ENCODE measurements around the gene CBLC.
"Not testable (repeated sequence)": the region's sequence is repeated elsewhere in the genome, so short reads cannot be mapped to it uniquely, and the experiment has no call there.

The CBLC gene

DNA sequence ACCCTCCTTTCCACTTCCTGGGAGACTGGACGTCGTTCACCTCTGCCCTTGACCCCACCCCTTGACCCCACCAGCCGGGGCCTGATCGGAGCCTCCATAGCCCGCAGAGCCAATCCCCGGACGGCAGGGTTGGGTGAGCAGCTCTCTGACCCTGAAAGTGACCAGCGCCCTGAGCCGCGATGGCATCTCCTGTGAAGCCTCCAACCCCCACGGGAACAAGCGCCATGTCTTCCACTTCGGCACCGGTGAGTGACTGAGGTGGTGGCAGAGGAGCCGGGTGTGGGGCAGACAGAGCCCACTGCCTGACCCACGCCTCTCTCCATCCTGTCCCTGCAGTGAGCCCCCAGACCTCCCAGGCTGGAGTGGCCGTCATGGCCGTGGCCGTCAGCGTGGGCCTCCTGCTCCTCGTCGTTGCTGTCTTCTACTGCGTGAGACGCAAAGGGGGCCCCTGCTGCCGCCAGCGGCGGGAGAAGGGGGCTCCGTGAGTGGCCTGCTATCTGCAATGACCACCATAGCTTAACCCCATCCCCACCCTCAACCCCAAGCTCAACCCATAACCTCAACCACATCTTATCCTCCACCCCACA is 41.6 kb downstream of the CBLC start:
- DNase-seq (ENCODE audit: low read depth in 2 of 2), result no peak

DNA sequence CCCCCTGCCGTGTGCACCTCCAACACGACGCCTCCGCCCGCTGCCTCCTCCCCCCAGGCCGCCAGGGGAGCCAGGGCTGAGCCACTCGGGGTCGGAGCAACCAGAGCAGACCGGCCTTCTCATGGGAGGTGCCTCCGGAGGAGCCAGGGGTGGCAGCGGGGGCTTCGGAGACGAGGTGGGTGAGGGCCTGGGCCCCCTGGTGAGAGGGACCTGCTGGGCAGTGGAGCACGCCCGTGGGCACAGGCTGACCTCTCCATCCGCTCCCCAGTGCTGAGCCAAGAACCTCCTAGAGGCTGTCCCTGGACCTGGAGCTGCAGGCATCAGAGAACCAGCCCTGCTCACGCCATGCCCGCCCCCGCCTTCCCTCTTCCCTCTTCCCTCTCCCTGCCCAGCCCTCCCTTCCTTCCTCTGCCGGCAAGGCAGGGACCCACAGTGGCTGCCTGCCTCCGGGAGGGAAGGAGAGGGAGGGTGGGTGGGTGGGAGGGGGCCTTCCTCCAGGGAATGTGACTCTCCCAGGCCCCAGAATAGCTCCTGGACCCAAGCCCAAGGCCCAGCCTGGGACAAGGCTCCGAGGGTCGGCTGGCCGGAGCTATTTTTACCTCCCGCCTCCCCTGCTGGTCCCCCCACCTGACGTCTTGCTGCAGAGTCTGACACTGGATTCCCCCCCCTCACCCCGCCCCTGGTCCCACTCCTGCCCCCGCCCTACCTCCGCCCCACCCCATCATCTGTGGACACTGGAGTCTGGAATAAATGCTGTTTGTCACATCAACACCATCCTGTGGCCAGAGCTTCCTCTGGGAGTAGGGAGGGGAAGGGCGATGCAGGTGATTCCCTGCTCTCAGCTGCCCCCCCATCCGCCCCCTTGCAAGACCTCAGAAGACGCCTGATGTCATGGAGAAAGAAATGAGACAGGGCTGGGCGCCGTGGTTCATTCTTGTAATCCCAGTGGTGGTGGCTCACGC is 43.2 kb downstream of the CBLC start:
- DNase-seq (ENCODE audit: low read depth in 2 of 2), result no peak

DNA sequence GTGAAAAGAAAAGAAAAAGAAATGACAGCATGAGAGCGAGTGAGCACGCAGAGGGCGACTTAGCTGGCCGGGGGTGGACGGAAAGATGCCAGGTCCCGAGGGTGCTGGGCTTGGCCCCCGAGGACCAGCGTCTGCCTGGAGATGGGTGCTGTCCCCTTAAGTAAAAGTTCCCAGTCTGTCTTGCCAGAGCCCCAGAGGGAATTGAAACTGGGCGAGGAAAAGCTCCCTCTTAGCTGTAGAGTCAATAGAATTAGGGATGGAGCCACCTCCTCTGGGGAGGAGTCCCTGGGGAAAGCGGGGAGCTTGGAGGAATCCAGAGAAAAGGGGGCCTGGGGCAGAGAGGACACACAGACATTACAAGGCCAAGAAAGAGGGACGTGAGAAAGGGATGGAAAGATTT is 44.5 kb downstream of the CBLC start:
- DNase-seq (ENCODE audit: low read depth in 2 of 2), result no peak

DNA sequence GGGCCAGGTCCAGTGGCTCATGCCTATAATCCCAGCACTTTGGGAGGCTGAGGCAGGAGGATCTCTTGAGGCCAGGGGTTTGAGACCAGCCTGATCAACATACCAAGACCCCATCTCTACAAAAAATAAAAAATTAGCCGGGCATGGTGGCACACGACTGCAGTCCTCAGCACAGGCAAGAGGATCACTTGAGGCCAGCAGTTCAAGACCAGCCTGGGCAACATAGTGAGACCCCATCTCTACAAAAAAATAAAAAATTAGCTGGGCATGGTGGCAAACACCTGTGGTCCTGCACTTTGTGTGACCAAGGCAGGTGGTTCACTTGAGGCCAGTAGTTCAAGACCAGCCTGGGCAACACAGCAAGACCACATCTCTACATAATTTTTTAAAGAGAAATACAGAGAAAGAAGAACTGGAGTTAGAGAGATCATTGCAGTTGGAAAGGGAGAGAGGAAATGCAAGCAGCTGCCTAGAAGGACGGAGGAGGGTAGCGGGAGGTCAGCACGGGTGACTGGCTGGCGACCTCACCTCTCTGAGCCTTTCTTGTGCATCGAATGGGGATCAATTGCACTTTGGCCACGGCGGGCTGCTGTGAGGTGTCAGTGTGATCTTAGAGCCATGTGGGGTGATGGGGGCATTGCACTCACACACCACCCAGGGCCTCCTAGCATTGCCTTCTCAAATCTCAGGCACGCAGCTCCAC is 45.1 kb downstream of the CBLC start:
- no peak for DNase-seq (ENCODE audit: low read depth in 2 of 2)

DNA sequence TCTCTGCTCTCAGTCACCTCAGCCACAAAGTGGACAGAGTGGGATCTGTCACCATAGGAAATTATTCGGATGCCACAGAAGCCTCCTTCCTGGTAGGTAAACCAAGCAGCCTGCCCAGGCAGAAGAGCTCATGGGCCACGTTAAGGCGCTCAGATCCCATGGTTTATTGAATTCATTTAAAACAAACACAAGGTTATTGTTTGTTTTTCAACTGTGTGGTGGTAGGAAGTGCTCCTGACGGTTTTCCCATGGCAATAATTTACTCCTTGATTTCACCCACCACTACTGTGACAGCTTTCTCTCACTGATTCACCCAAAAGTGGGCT is 45.6 kb downstream of the CBLC start:
- DNase-seq (ENCODE audit: low read depth in 2 of 2), result no peak

DNA sequence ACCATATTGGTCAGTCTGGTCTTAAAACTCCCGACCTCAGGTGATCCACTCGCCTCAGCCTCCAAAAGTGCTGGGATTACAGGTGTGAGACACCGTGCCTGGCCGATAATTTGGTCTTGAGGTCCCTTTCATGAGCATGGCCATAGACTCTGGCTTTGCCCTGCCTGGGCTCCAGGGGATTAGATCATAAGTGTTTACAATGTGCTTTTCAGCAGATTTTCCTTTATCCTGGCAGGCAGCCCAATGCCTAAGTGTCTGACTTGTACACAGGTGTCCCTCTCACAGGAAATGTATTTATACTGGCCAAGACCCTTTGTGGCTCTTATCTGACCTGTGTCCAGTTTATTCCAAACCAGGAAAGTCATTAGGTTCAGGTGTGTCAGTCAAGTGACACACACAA is 47.1 kb downstream of the CBLC start:
- DNase-seq (ENCODE audit: low read depth in 2 of 2), result no peak

DNA sequence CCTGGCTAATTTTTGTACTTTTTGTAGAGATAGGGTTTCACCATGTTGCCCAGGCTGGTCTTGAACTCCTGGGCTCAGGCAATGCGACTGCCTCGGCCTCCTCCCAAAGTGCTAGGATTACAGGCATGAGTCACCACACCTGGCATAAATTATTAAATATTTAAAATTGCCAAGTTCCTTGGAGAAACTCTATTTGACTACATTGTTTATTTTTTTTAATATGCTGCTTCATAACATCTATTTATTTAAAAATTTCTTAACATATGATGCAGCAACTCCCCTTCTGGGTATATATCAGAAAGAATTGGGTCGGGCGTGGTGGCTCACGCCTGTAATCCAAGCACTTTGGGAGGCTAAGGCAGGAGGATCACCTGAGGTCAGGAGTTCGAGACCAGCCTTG is 55.2 kb downstream of the CBLC start:
- DNase-seq (ENCODE audit: low read depth in 2 of 2), result not testable (repeated sequence)

DNA sequence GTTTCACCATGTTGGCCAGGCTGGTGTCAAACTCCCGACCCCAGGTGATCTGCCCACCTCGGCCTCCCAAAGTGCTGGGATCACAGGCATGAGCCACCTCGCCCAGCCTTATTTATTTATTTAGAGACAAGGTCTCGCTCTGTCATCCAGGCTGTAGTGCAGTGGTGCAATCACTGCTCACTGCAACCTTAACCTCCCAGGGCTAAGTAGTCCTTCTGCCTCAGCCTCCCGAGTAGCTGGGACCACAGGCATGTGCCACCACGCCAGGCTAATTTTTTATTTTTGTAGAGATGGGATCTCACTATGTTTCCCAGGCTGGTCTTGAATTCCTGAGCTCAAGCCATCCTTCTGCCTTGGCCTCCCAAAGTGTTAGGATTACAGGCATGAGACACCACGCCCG is 56.7 kb downstream of the CBLC start:
- DNase-seq (ENCODE audit: low read depth in 2 of 2), result not testable (repeated sequence)

DNA sequence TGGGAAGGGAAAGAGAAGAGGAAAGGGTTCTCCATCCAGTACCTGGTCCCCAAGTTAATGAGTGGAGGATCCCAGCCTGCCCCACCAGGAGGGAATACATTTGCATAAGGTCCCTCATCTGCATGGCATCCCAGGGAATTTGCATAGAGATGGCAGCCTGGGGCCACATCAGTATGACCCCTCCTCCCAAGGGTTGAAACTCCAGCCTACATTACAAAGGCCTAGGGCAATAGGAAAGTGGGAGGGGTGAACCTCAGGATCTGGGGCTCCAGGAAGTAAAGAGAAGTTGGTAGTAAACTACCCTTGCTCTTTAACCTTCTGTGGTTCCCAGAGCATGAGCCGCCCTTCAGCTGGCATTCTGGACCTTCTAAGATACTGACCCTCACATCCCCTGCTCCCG is 61.6 kb downstream of the CBLC start:
- no peak for DNase-seq (ENCODE audit: low read depth in 2 of 2)

DNA sequence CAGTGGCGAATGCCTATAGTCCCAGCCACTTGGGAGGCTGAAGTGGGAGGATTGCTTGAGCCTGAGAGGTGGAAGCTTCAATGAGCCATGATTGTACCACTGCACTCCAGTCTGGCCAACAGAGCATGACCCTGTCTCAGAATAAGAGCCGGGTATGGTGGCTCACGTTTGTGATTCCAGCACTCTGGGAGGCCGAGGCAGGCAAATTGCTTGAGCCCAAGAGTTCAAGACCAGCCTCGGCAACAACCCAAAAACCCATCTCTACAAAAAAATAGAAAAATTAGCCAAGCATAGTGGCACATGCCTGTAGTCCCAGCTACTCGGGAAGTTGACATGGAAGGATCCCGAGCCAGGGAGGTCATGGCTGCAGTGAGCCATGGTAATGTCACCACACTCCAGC is 63.1 kb downstream of the CBLC start:
- no peak for DNase-seq (ENCODE audit: low read depth in 2 of 2)

DNA sequence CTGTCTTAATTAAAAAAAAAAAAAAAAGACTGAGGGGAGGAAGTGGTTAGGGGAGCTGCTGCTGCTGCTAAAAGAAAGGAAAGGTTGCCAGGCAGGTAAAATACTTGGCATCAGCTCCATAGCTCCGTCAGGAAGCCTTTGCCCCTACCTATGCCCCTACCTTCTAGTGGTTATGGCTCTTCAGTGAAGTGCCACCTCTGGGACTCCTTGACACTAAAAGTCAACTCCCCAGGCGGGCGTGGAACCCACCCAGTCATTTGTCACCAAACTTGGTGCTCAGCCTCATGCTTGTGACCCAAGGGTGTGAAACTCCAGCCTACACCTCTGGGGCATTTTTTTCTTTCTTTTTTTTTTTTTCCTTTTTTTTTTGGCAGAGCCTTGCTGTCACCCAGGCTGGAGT is 63.5 kb downstream of the CBLC start:
- DNase-seq (ENCODE audit: low read depth in 2 of 2), result no peak

DNA sequence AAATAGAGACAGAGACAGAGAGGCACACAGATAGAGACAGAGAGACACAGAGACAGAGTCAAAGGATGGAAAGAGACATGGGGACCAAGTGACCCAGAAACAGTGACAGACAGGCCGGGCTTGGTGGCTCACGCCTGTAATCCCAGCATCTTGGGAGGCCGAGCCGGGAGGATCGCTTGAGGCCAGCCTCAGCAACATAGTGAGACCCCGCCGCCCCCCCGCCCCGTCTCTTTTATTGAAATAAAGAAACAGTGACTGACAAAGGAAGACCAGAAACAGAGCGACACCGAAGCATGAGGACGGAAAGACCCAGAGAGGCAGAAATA is 67.6 kb downstream of the CBLC start:
- DNase-seq (ENCODE audit: low read depth in 2 of 2), result no peak

DNA sequence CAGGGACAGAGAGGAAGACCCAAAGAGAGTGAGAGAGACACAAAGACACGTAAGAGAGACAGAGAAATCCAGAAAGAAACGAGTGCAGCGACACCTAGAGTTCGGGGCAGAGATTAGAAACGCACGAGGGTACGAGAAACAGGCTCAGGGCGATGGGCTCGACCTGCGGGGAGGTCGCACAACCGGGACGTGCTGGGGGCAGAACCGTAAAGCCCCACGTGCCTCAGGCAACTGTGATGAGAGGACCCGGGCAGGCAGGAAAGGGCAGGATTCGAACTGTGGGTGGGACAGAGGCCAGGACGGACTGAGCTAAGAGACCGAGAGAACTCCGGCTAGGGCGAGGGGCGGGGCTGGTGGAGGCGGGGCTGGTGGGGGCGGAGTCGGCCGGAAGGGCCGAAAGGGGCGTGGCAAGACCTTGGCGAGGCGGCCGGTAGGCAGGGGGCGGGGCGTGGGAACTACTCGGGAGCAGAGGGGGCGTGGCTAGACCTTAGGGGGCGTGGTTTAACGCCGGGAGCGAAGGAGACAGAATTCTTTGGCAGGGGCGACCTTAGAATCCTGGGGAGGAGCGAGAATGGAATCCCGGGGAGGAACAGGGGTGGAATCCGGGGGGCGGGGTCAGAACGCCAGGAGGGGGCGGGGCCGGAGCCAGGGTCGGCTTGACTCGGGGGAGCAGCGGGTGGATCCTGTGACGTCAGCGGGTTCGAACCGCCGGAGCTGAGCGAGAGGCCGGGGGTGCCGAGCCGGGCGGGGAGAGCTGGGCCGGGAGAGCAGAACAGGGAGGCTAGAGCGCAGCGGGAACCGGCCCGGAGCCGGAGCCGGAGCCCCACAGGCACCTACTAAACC is 68.1 kb downstream of the CBLC start, which contains the start of gene NECTIN2:
NECTIN2 (plus strand) TSS at position 686 of the 843 bp plus-strand sequence. CDS start 229 bp downstream, outside the sequence.
- DNase-seq (ENCODE audit: low read depth in 2 of 2), result peak; percentile 75 to 84

DNA sequence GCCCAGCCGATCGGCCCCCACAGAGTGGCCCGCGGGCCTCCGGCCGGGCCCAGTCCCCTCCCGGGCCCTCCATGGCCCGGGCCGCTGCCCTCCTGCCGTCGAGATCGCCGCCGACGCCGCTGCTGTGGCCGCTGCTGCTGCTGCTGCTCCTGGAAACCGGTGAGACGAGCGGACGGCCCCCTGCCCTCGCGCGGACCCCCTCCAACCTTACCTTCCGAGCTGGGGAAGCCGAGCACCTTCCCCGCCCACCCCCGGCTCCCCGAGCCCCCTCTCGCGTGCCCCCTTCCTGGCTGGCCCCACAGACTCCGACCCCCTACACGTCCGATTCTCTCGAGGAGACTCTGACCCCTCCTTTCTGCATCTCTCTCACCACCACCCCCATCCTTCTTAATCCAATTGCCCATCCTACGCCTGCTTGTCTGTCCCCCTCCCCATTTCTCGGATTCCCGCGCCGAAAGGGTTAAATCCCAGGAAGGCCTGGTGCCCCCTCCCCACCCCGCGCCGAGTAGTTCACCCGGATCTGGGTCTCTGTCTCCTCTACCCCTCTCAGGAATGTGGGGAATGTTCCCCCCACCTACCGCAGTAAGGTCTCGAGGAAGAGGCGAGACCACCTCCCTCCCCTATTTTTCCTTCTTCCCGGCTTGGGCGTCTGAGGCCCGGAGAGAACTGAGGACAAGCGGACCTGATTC is 68.9 kb downstream of the CBLC start:
- no peak for DNase-seq (ENCODE audit: low read depth in 2 of 2)

DNA sequence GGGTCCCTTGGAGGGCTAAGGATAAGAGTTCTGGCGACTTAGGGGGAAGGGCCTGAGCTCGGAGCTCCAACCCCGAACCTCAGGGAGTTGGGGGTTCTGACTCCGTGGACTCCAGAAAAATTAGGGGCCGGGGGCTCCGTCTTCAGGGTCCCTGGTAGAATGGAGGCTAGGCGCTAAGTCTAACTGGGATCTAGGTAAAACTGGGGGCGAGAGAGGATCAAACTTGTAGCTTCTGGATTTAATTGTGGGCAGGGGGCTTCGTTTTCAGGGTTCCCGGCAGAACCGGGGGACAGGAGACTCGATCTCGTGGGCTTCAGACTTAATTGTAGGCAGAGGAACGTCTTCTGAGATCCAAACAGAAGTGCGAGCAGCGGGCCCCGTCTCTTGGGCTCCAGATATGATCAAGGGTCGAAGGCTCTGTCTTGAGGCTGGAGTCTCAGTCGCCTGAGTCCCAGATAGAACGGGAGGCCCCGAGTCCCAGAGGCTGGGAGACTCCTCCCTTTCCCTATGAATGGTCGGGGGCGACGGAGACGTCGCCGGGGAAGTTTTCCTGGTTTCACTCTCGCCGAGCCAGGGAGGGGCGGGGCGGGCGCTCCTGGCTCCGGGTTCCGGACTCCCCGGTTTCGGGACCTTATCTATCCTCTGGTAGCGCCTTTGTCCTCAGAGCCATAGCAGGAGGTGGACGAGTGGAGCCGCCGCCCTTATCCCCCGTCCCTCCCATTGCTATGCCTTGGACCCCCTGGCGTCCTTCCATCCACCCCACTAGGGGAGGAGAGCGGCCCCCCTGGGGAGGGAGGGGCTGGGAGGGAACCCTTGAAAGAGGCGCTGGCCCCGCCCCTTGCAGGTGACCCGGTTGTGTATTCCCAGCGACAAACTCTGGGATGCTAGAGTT is 69.7 kb downstream of the CBLC start:
- DNase-seq (ENCODE audit: low read depth in 2 of 2), result no peak

DNA sequence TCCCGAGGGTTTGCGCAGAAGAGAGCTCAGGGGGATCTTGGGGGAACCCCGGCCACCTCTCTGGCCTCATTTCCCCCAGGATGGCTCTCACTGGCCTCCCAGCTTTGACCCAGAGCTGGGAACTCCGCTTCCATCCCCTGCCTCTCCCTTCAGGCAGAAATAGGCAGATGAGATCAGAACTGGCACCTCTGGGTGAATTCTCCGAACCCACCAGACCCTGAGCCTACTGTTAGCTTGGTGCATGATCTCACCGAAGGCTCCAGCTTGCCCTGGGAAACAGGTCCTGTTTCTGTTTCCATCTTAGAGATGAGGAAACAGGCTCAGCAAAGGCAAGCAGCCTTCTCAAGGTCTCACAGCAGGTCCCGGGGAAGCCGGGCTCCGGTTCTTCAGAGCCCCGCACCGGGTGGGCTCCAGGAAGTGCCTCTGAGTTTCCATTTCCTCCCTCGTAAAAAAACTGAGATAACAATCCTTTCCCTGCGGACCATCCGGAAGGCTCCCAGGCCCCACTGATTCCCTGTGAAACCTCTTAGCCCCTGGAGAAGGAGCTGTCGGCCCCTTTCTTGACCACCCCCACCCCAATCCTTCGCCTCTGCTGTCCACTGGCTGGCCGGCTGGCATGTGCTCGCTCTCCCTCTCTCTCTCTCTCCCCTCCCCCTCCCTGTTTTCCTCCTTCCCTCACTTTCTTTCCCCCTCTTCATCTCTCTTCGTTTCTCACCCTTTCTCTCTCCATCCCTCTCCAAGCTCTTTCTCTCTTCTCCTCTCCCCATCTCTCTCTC is 70.5 kb downstream of the CBLC start:
- no peak for DNase-seq (ENCODE audit: low read depth in 2 of 2)

DNA sequence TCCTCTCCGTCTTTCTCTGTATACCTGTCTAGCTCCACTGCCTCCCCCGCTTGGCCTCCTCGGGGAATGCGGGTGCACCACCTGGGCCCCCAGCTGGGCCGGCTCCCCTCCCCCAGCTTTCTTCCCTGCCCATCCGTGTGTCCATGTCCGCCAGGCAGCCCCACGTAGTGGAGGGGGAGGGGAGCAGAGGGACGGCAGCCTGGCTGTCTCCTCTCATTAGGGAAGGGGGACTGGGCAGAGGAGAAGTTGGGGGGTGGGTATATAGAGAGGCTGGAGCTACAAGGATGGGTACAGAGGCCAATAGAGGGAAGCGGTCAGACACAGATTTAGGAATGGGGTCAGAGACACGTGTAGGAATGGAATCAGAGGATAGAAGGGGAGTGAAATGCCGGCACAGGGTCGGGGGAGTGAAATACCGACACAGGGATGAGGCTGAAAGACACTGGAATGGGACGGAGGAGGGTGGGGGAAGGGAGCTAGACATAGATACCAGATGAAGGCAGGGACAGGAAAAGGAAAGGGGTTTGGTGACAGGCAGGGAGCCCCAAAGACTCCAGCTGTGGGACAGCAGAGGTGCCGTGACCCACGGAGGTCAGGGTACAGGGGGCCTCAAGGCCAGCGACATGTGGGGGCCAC is 71.2 kb downstream of the CBLC start:
- no peak for DNase-seq (ENCODE audit: low read depth in 2 of 2)
